DOHH2 (cell line): ENCODE data around the gene PAFAH2.

Source experiments
- H3F3A ChIP-seq: fragments of 200-600 bp; sonication (generic), shearing (Covaris generic); 2 replicates; pipeline ENCODE4 v1.6.0; 2016; ENCODE audit warnings: antibody characterized with exemption, mild to moderate bottlenecking; ENCODE audit not compliant: control insufficient read depth, insufficient read depth
- H3K27ac ChIP-seq: fragments of 200-600 bp; sonication (generic); 2 replicates; pipeline ENCODE4 v1.5.1; 2014; ENCODE audit warnings: low read depth, mild to moderate bottlenecking, low read length, moderate library complexity
- H3K27me3 ChIP-seq: fragments of 200-600 bp; sonication (generic); 2 replicates; pipeline ENCODE4 v1.6.1; 2014; ENCODE audit warnings: mild to moderate bottlenecking, low read length, mixed read lengths; ENCODE audit not compliant: control insufficient read depth
- H3K36me3 ChIP-seq: fragments of 200-600 bp; sonication (generic); 2 replicates; pipeline ENCODE4 v1.6.1; 2014; ENCODE audit warnings: mild to moderate bottlenecking, low read length, moderate library complexity, mixed read lengths; ENCODE audit not compliant: control insufficient read depth
- H3K4me1 ChIP-seq: fragments of 200-600 bp; sonication (generic); 2 replicates; pipeline ENCODE4 v1.6.1; 2014; ENCODE audit warnings: mild to moderate bottlenecking, low read length, mixed read lengths; ENCODE audit not compliant: control insufficient read depth
- H3K4me2 ChIP-seq: fragments of 200-600 bp; sonication (generic); 2 replicates; pipeline ENCODE4 v1.6.0; 2014; ENCODE audit warnings: mild to moderate bottlenecking, low read length, moderate library complexity
- H3K4me3 ChIP-seq: fragments of 200-600 bp; sonication (generic); 2 replicates; pipeline ENCODE4 v1.5.1; 2014; ENCODE audit warnings: mild to moderate bottlenecking, low read length, mixed read lengths
- H3K79me2 ChIP-seq: fragments of 200-600 bp; sonication (generic); 2 replicates; pipeline ENCODE4 v1.6.1; 2014; ENCODE audit warnings: mild to moderate bottlenecking, low read length, mixed read lengths; ENCODE audit not compliant: control insufficient read depth
- H3K9me2 ChIP-seq: fragments of 200-600 bp; sonication (generic); replicated peaks from 2 replicates; pipeline ENCODE4 v1.6.1; 2014; ENCODE audit warnings: mild to moderate bottlenecking, low read length, mixed read lengths; ENCODE audit not compliant: control insufficient read depth
- H3K9me3 ChIP-seq: fragments of 200-600 bp; sonication (generic); 2 replicates; pipeline ENCODE4 v1.6.1; 2014; ENCODE audit warnings: antibody characterized with exemption, low read length, mixed read lengths; ENCODE audit not compliant: control insufficient read depth, insufficient read depth
- H4K20me1 ChIP-seq: fragments of 200-600 bp; sonication (generic); 2 replicates; pipeline ENCODE4 v1.6.0; 2014; ENCODE audit warnings: low read depth, mild to moderate bottlenecking, antibody characterized with exemption, low read length, moderate library complexity; ENCODE audit not compliant: control insufficient read depth, insufficient read depth
- EZH2phosphoT487 ChIP-seq: fragments of 200-600 bp; sonication (generic); IDR thresholded peaks from 2 replicates; pipeline ENCODE4 v1.6.1; 2017; ENCODE audit warnings: borderline replicate concordance, mild to moderate bottlenecking, antibody characterized with exemption, low read length, moderate library complexity, mixed read lengths
- TF ChIP-seq, protein P1 (sequence below): fragments of 200-600 bp; sonication (generic); IDR thresholded peaks from one replicate; pipeline ENCODE4 v1.5.1; 2014; ENCODE audit warnings: antibody characterized with exemption, mild to moderate bottlenecking, low read depth, low read length; ENCODE audit not compliant: poor library complexity, severe bottlenecking

The PAFAH2 gene

DNA sequence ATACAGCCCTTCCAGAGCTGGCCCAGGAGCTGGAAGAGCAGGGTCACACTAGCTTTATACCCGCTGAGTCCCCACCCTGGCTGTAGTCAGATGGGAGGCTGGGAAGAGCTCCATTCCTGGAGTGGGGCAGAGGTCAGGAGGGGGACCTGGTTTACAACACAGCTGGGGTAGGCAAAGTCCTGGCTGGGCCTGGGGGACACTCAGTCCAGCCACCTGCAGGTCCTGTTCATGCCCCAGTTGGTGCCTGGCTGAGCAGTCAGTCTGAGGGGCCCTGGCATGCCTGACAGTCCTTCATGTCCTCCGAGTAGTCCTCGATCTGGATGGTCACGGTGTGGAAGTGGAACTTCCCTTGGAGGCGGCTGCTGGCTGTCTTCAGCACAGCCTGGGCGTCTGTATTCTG lies 41.0 kb upstream of the PAFAH2 start:
- Histone ChIP-seq H3K27ac (no peak overlapping the region), H4K20me1 (no peaks in the 10 kb centered on the region), H3F3A (no peaks in the 10 kb centered on the region), H3K27me3 (peaks cover 11% of the 10 kb centered on the region), H3K9me2 (no peaks in the 10 kb centered on the region), H3K4me1 (peaks cover 10% of the 10 kb centered on the region), H3K9me3 (no peaks in the 10 kb centered on the region), H3K4me3 (no peak overlapping the region), H3K4me2 (no peak overlapping the region), H3K79me2 (no peaks in the 10 kb centered on the region), H3K36me3 (no peaks in the 10 kb centered on the region)
- TF ChIP-seq, protein P1, sequence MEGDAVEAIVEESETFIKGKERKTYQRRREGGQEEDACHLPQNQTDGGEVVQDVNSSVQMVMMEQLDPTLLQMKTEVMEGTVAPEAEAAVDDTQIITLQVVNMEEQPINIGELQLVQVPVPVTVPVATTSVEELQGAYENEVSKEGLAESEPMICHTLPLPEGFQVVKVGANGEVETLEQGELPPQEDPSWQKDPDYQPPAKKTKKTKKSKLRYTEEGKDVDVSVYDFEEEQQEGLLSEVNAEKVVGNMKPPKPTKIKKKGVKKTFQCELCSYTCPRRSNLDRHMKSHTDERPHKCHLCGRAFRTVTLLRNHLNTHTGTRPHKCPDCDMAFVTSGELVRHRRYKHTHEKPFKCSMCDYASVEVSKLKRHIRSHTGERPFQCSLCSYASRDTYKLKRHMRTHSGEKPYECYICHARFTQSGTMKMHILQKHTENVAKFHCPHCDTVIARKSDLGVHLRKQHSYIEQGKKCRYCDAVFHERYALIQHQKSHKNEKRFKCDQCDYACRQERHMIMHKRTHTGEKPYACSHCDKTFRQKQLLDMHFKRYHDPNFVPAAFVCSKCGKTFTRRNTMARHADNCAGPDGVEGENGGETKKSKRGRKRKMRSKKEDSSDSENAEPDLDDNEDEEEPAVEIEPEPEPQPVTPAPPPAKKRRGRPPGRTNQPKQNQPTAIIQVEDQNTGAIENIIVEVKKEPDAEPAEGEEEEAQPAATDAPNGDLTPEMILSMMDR = no peak
- no peak for TF ChIP-seq EZH2phosphoT487

DNA sequence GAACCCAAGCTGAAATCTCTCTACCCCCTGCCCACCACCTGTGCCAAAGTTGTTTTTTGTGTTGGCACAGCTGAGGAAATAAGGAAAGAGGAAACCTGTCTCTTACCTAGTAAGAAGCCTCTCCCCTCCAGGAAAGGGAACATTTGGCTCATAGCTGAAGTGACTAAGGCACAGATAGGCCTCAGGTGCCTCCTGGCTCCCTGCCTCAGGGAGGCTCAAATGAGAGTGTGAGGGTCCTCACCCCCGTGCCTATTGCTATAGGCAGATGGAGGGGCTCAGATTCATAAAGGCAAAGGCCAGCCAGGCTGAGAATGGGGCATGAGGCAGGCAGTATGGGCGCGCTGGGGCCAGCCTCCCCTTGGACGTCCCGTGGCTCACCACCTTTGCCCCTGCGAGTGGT lies 40.6 kb upstream of the PAFAH2 start:
- Histone ChIP-seq H3F3A (no peaks in the 10 kb centered on the region), H3K79me2 (no peaks in the 10 kb centered on the region), H3K27me3 (peaks cover 11% of the 10 kb centered on the region), H3K36me3 (no peaks in the 10 kb centered on the region), H3K4me1 (peaks cover 10% of the 10 kb centered on the region), H3K4me2 (no peak overlapping the region), H4K20me1 (no peaks in the 10 kb centered on the region), H3K9me2 (no peaks in the 10 kb centered on the region), H3K4me3 (no peak overlapping the region), H3K9me3 (no peaks in the 10 kb centered on the region), H3K27ac (no peak overlapping the region)
- TF ChIP-seq, protein P1 = no peak
- no peak for TF ChIP-seq EZH2phosphoT487

DNA sequence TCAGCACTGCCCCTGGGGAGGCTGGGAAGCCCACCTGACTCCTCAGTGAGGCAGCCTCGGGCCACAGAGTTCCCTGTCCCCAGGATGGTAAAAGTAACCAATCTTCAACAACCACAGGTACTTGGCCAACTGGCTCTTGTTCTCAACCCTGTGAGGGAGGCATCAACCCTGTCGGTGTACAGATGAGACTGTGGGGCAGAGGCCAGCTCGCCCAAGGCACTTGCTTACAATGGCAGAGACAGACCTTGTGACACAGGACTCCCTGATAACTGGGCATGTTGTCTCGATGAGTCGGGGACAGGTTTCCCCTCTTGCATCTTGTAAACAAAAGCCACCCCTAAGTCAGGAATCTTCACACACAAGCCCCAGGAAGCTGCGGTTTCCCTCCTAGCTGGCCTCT lies 40.0 kb upstream of the PAFAH2 start:
- Histone ChIP-seq H3K4me1 (peaks cover 10% of the 10 kb centered on the region), H3K4me3 (no peak overlapping the region), H3K79me2 (no peaks in the 10 kb centered on the region), H3K9me2 (no peaks in the 10 kb centered on the region), H3K27ac (no peak overlapping the region), H3K4me2 (no peak overlapping the region), H3K9me3 (no peaks in the 10 kb centered on the region), H3K36me3 (no peaks in the 10 kb centered on the region), H3F3A (no peaks in the 10 kb centered on the region), H4K20me1 (no peaks in the 10 kb centered on the region), H3K27me3 (peaks cover 11% of the 10 kb centered on the region)
- TF ChIP-seq, protein P1 = no peak
- no peak for TF ChIP-seq EZH2phosphoT487

DNA sequence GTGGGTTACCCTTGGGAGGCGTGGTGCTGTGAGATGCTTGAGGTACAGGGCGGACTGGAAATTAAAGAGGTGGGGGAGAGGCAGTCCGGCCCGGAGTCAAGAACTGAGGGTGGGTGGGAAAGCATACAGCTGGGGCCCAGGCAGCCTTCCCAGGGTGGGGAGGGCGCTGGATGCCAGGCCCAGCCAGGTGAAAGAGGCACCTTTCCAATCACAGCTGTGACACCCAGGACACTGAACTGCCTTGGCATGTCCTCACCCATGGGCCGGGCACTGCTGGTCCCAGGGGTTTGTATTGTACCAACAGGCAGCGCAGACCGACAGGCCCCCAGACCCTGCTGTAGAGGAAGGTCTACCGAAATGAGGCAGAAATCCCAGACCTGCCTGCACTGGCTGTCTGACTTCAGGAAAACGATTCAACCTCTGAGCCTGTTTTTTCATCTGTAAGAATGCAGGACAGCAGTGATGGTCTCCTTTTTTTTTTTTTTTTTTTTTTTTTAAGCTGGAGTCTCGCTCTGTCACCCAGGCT lies 39.0 kb upstream of the PAFAH2 start:
- H3K36me3 ChIP-seq = no peaks in the 10 kb centered on the region
- no peaks in the 10 kb centered on the region for H3K9me3 ChIP-seq
- peaks cover 10% of the 10 kb centered on the region for H3K4me1 ChIP-seq
- no peaks in the 10 kb centered on the region for H4K20me1 ChIP-seq
- TF ChIP-seq, protein P1 = no peak
- no peak for TF ChIP-seq EZH2phosphoT487
- no peak overlapping the region for H3K27ac ChIP-seq
- no peak overlapping the region for H3K4me2 ChIP-seq
- peaks cover 11% of the 10 kb centered on the region for H3K27me3 ChIP-seq
- no peaks in the 10 kb centered on the region for H3K9me2 ChIP-seq
- H3K4me3 ChIP-seq = no peak overlapping the region
- H3K79me2 ChIP-seq = no peaks in the 10 kb centered on the region
- no peaks in the 10 kb centered on the region for H3F3A ChIP-seq
